GOT3 (cell line): ENCODE data around the gene TK1.
"Not testable (repeated sequence)": the region's sequence is repeated elsewhere in the genome, so short reads cannot be mapped to it uniquely, and the experiment has no call there.

Experiments
- DNase-seq: peaks from one replicate; lab custom pipeline; 2025; ENCODE audit warnings: mixed read lengths; lab: John Stamatoyannopoulos, UW

TK1 gene

GRCh38 chr17:78176548-78177025 is 10.3 kb downstream of the TK1 start:
- DNase-seq: no peak

DNA sequence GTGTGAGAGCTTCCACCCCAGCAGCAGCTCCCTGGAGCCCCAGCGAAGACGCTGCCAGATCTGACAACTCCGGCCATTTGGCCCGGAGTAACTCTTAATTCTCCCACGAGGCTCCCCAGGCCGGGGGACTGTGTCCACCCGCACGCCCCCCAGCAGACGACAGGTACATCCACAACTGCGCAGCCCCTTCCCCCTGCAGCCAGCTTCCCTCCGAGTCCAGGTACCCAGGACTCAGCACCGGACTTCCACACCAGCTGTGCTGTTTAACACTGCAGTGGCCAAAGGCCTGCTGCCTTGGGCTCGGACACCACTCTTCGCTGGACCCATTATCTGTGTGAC is 11.2 kb downstream of the TK1 start:
- DNase-seq: no peak

- no peak for DNase-seq
Measured at GRCh38 chr17:78174870-78175642, 11.8 kb downstream of the TK1 start.

GRCh38 chr17:78174346-78174869 is 12.4 kb downstream of the TK1 start:
- no peak for DNase-seq

DNA sequence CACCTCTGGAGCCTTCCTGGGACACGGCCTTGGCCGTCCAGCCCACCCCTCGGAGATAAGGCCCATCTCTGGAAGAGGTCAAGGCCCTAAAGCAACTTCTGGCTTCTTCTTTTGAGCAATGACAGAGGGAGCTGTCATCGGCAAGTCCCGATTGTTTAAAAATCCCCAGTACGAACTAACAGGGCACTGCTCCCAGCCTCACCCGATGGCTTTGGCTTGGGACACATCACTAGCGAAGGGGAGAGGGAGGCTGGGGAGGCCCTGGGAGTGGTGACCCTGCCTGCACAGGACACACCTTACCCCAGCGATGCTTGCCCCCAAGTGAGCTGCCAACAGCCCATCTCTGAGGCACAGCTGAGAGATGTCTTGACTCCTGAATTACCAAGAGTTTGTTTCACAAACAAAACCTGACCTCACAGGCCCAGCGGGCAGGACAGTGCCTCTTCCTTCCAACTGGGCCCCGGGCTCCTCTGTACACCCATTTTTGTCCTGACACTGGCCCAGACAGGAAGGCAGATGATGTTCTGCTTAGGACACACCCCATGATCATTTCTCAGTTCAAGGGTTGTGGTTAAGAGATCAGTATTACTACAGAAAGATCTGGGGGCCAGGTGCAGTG is 13.6 kb downstream of the TK1 start:
- DNase-seq: no peak

GRCh38 chr17:78172249-78173051 is 14.4 kb downstream of the TK1 start:
- DNase-seq: no peak

GRCh38 chr17:78171591-78172248 is 15.1 kb downstream of the TK1 start:
- not testable (repeated sequence) for DNase-seq

DNA sequence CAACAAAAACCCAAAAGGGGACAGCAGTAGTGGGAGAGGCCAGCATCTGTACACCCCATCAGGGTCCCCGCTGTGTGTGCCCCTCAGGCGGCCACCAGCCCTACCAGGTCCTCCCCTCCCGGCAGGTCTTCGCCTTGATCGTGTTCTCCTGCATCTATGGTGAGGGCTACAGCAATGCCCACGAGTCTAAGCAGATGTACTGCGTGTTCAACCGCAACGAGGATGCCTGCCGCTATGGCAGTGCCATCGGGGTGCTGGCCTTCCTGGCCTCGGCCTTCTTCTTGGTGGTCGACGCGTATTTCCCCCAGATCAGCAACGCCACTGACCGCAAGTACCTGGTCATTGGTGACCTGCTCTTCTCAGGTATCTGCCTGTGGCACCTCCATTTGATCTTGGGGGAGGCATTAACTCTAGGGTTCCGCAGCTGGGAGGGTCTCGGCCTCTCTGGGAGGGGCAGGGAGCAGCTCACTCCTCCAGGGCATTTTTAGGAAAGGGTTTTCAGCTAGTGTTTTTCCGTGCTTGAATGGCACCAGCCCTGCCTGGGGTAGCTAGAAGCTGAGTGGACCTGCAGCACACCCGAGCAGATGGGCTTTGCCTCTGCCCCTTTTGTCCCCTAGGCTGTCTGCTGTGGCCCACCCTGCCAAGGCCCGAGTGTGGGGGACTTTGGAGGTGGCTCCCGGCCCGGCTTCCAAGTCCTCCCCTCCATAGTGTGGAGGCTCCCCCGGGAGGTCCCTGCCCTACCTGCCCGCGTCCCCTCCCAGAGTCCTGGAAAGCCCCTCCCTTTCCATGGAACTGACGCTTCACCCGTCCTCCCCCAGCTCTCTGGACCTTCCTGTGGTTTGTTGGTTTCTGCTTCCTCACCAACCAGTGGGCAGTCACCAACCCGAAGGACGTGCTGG is 15.9 kb downstream of the TK1 start:
- DNase-seq: no peak

DNA sequence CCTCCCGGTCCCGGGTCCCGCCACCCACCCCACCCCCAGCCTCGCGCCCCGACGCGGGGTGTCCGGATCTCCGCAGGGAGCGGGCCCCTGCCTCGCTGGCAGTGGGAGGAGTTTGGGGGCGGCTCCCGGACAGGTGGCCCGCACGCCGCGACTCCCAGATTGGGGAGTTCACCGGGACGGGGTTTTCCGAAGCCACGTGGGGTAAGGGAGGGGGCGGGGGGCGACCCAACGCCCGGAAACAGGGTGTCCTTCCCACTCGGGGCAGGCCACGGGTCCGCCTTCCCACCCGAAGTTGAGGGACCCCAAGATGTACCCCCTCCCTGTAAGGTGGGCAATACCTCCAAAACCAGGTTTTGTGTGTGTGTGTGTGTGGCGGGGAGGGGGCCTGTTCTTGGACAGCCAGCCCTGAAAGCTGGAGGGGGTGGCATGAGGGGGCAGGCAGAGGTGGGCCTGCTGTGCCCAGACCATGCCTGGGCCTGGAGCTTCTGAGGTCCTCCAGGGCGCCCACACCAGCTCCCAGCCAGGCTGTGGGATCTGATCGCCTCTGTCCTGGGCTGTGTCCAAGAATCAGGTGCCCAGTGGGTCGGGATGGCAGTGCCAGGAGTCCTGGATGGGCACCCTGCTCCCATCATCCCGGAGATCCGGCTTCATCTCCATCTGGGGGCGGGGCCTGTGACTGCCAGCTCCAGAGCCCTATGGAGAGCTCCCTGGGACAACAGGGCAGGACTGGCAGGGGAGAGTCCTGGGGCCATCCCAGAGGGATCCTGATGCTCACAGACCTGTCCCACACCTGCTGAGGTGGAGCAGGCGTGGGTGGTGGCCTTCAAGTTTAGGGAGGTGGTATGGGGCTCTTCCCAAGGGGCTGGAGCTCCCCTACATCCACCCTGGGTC is 17.7 kb downstream of the TK1 start:
- DNase-seq: no peak

- peak; percentile 12 for DNase-seq
Measured at GRCh38 chr17:78168242-78168902, 18.5 kb downstream of the TK1 start, which contains the start of gene SYNGR2. Gene SYNGR2 (plus strand): TSS chr17:78168581. CDS start chr17:78168617, 36 bp downstream.

GRCh38 chr17:78166416-78166815 is 20.4 kb downstream of the TK1 start:
- DNase-seq: no peak

DNA sequence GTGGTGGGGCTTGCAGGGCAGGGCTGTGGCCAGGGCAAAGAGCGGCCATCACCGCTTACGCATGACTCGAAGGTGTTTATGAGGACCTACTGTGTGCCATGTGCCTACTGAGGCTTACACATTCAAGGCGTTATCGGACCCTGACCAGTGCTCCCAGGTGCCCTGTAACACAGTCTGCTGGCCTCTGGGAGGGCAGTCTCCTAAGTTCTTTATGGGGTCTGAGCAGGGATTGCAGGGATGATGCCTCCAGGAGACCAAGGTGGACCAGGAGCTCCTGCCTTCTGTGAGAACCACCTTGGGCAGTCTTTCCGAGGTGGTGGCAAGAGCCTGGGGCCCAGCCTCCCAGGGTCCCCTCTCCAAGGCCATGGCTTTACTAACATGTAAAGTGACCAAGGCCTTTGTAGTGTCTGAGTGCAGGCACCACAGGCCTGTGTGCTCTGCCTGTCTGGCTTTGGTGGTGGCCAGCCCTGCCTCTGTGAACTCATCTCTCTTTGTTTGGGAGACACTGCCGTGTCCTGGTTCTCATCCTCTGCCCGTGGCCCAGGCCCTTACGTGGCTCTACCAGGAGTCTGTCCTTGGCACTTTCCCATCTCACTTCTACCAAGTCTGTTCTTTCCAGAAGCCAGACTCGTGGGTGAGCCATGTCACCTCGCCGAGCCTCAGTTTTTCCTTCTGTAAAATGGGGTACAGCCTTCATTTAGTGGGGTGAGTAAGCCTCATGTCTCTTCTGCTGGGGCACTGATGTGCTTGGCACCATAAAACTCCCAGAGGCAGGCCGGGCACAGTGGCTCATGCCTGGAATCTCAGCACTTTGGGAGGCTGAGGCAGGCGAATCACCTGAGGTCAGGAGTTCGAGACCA is 21.9 kb downstream of the TK1 start:
- DNase-seq: no peak

- DNase-seq: no peak
Measured at GRCh38 chr17:78163881-78164747, 22.7 kb downstream of the TK1 start.

- DNase-seq: no peak
Measured at GRCh38 chr17:78159575-78160158, 27.2 kb downstream of the TK1 start.

- no peak for DNase-seq
Measured at GRCh38 chr17:78154903-78155811, 31.7 kb downstream of the TK1 start.

DNA sequence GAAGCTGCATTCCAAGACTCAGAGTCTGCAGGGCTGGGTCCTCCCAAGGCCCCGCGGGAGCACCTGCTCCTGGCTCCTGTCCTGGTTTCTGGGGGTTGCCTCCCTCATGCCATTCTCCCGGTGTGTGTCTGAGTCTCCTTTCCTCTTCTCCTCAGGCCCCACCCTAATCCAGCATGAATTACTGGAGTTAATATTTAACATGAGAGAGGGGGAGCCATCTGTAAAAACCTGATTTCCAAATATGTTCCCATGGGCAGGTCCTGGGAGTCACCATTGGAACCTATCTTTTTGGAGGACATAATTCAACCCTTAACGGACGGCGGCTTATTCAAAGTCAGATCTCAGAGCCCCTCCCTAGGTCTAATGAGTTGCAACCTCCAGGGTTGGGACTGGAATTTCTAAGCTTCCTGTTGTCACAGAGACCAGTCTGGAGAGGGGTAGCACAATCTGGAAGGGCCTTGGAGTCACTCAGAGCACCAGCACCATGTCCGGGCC is 35.3 kb downstream of the TK1 start:
- DNase-seq: no peak
